ENCODE data around the gene SEMA4A. TPM values are rescaled to one million over a fixed set of nuclear protein-coding genes. Genes with fewer than 3 reads are reported as not detected.

SEMA4A gene
- total RNA-seq, 3 donors from 2014 or later (not counting 1 experiment from before 2014, with no cell fraction given): 2.6 to 13.0 (median 7.0) TPM

DNA sequence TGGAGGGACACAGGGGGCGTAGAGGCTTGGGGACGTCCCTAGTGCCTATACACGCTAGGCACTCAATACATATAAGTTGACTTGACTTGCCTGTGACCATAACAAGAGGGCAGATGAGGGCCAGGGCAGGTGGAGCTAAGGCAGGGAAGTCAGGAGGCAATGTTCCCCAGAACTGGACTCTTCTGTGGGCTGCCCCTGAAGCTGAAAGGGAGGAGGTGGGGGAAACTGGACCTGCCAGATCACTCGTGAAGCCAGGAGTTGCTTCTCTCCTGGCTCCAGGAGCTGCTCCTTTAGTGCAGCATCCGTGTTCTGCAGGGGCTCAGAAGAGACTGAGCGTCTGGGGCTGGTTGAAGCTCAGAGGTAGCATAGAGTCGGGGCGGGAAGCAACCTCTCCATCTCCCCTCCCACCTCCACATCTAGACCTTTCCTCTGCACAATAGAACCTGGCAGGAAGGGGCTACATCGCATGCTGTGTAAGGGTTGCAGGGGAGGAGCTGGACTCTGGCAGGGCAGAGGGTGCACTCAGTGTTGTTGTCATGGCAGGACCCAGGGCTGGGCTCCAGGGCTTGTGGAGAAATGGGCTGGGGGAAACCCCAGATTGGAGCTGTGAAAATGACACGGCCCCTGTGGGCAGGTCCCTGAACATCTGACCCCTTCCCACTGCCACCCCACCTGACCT is 2.9 kb upstream of the SEMA4A start:
- no peaks in the 10 kb centered on the region for H3K36me3 Mint-ChIP-seq
- H3K27ac Mint-ChIP-seq: no peak overlapping the region
- Histone ChIP-seq H3K36me3 (ENCODE audit: control insufficient read depth, insufficient read depth, low read length) (no peaks in the 10 kb centered on the region), H3K9me3 (ENCODE audit: control insufficient read depth, insufficient read depth, low read length) (no peaks in the 10 kb centered on the region), H3K27ac (ENCODE audit: low read length) (no peak overlapping the region), H3K27me3 (ENCODE audit: control insufficient read depth, insufficient read depth, low read length) (no peaks in the 10 kb centered on the region), H3K4me3 (ENCODE audit: low read length) (no peak overlapping the region), H3K4me1 (ENCODE audit: control insufficient read depth, insufficient read depth, low read length) (peaks cover 86% of the 10 kb centered on the region)
- TF ChIP-seq, protein P1, sequence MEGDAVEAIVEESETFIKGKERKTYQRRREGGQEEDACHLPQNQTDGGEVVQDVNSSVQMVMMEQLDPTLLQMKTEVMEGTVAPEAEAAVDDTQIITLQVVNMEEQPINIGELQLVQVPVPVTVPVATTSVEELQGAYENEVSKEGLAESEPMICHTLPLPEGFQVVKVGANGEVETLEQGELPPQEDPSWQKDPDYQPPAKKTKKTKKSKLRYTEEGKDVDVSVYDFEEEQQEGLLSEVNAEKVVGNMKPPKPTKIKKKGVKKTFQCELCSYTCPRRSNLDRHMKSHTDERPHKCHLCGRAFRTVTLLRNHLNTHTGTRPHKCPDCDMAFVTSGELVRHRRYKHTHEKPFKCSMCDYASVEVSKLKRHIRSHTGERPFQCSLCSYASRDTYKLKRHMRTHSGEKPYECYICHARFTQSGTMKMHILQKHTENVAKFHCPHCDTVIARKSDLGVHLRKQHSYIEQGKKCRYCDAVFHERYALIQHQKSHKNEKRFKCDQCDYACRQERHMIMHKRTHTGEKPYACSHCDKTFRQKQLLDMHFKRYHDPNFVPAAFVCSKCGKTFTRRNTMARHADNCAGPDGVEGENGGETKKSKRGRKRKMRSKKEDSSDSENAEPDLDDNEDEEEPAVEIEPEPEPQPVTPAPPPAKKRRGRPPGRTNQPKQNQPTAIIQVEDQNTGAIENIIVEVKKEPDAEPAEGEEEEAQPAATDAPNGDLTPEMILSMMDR (IDR thresholded peaks at IDR 0.05): no peak
- DNase-seq (no peak), ATAC-seq (peak in 2 of 3 donors; percentile 11 to 39)
- H3K4me3 Mint-ChIP-seq: no peak overlapping the region
- peaks cover 15 to 21% of the 10 kb centered on the region in 2 donors for H3K4me1 Mint-ChIP-seq
- intact Hi-C loops (cut with micrococcal nuclease): no loop called here
- WGBS (ENCODE audit: insufficient coverage): 81% methylated on average over 10 of the region's 10 CpGs
- peaks cover 9 to 12% of the 10 kb centered on the region in 2 donors for H3K27me3 Mint-ChIP-seq (ENCODE audit: low read depth in 2 of 2)
- no peaks in the 10 kb centered on the region for H3K9me3 Mint-ChIP-seq

DNA sequence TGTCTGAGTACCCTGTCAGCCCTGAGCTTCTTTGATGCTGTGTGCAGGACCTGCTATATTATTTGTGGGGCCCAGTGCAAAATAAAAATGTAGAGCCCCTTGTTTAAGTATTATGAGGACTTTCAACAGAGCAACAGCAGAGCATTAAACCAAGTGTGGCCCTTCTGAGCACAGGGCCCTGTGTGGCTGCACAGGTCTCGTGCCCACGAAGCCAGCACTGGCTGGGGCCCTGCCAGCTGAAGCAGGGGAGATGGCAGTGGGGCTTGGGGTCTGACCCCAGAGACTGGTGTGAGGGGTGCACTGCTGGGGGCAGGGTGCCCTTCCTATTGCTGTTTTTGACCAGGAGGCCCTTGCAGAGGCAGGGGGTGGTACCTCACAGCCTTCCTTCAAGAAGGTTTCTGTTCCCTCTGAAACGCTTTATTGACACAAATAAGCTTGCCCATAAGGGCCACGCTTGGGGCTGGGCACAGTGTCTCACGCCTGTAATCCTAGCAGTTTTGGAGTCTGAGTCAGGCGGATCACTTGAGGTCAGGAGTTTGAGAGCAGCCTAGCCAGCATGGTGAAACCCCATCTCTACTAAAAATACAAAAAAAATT is 2.2 kb upstream of the SEMA4A start:
- Mint-ChIP-seq H3K4me3 (no peak overlapping the region), H3K27me3 (ENCODE audit: low read depth in 2 of 2) (peaks cover 2 to 8% of the 10 kb centered on the region in 2 donors), H3K9me3 (no peaks in the 10 kb centered on the region), H3K4me1 (peaks cover 8 to 17% of the 10 kb centered on the region in 2 donors), H3K36me3 (no peaks in the 10 kb centered on the region), H3K27ac (no peak overlapping the region)
- WGBS (ENCODE audit: insufficient coverage): 62% methylated on average over 6 of the region's 6 CpGs
- Histone ChIP-seq H3K4me3 (ENCODE audit: low read length) (no peak overlapping the region), H3K4me1 (ENCODE audit: control insufficient read depth, insufficient read depth, low read length) (peaks cover 89% of the 10 kb centered on the region), H3K9me3 (ENCODE audit: control insufficient read depth, insufficient read depth, low read length) (no peaks in the 10 kb centered on the region), H3K36me3 (ENCODE audit: control insufficient read depth, insufficient read depth, low read length) (no peaks in the 10 kb centered on the region), H3K27me3 (ENCODE audit: control insufficient read depth, insufficient read depth, low read length) (no peaks in the 10 kb centered on the region), H3K27ac (ENCODE audit: low read length) (peak overlapping the region; percentile 14)
- no peak for DNase-seq
- TF ChIP-seq, protein P1 (IDR thresholded peaks at IDR 0.05): no peak
- intact Hi-C loops (cut with micrococcal nuclease): no loop called here
- ATAC-seq: no peak

GRCh38 chr1:156152628-156153027 is 757 bp upstream of the SEMA4A start:
- Histone ChIP-seq H3K4me3 (ENCODE audit: low read length) (no peak overlapping the region), H3K36me3 (ENCODE audit: control insufficient read depth, insufficient read depth, low read length) (no peaks in the 10 kb centered on the region), H3K27ac (ENCODE audit: low read length) (no peak overlapping the region), H3K4me1 (ENCODE audit: control insufficient read depth, insufficient read depth, low read length) (peaks cover 80% of the 10 kb centered on the region), H3K27me3 (ENCODE audit: control insufficient read depth, insufficient read depth, low read length) (no peaks in the 10 kb centered on the region), H3K9me3 (ENCODE audit: control insufficient read depth, insufficient read depth, low read length) (no peaks in the 10 kb centered on the region)
- TF ChIP-seq, protein P1 (IDR thresholded peaks at IDR 0.05): no peak
- Mint-ChIP-seq H3K9me3 (no peaks in the 10 kb centered on the region), H3K36me3 (no peaks in the 10 kb centered on the region), H3K4me3 (no peak overlapping the region), H3K27ac (no peak overlapping the region), H3K27me3 (ENCODE audit: low read depth in 2 of 2) (peaks cover 0 to 4% of the 10 kb centered on the region in 2 donors), H3K4me1 (peaks cover 7 to 15% of the 10 kb centered on the region in 2 donors)
- intact Hi-C loops (cut with micrococcal nuclease): no loop called here
- no peak for ATAC-seq
- DNase-seq: no peak
- WGBS (ENCODE audit: insufficient coverage): 62% methylated on average over 5 of the region's 5 CpGs

Data from natural killer cell (primary cell).